Osteoblast (primary cell): ENCODE measurements around the gene RPL27A. TPM values are rescaled to one million over a fixed set of nuclear protein-coding genes. Genes with fewer than 3 reads are reported as not detected.

Experiments
- DNase-seq: peaks from one replicate; pipeline ENCODE4 v3.0.0; 2011; ENCODE audit warnings: low spot score, mixed read lengths; ENCODE audit not compliant: insufficient read length; ENCODE audit errors: missing footprints
- H2AFZ ChIP-seq: 2 replicates; pipeline ENCODE4 v1.6.0; 2011; ENCODE audit warnings: mild to moderate bottlenecking, low read length
- H3K27ac ChIP-seq: 2 replicates; pipeline ENCODE4 v1.5.1; 2011; ENCODE audit warnings: mild to moderate bottlenecking, low read depth, low read length, moderate library complexity
- H3K27me3 ChIP-seq: 2 replicates; pipeline ENCODE4 v1.6.0; 2012; ENCODE audit warnings: mild to moderate bottlenecking, control low read depth, inconsistent platforms, low read length, moderate library complexity; ENCODE audit not compliant: insufficient read depth
- H3K36me3 ChIP-seq: 2 replicates; pipeline ENCODE4 v1.5.1; 2011; ENCODE audit warnings: mild to moderate bottlenecking, low read length, control low read depth, moderate library complexity; ENCODE audit not compliant: insufficient read depth
- H3K4me1 ChIP-seq: 2 replicates; pipeline ENCODE4 v1.5.1; 2011; ENCODE audit warnings: mild to moderate bottlenecking, low read length, control low read depth, moderate library complexity; ENCODE audit not compliant: insufficient read depth
- H3K4me2 ChIP-seq: 2 replicates; pipeline ENCODE4 v1.6.0; 2011; ENCODE audit warnings: mild to moderate bottlenecking, low read length; ENCODE audit not compliant: insufficient read depth
- H3K4me3 ChIP-seq: fragments of 200-600 bp; sonication (generic); 3 replicates; pipeline ENCODE4 v1.5.1; 2012; ENCODE audit warnings: mild to moderate bottlenecking, low read length, inconsistent platforms; ENCODE audit not compliant: insufficient read depth
- H3K79me2 ChIP-seq: 2 replicates; pipeline ENCODE4 v1.6.0; 2012; ENCODE audit warnings: mild to moderate bottlenecking, low read length, control low read depth, inconsistent platforms; ENCODE audit not compliant: insufficient read depth
- H3K9me3 ChIP-seq: 2 replicates; pipeline ENCODE4 v1.5.1; 2011; ENCODE audit warnings: low read depth, low read length, control low read depth
- H4K20me1 ChIP-seq: 2 replicates; pipeline ENCODE4 v1.6.0; 2012; ENCODE audit warnings: mild to moderate bottlenecking, low read length, control low read depth; ENCODE audit not compliant: insufficient read depth
- CTCF ChIP-seq: IDR thresholded peaks from 2 replicates; pipeline ENCODE4 v1.5.1; 2011; ENCODE audit warnings: mild to moderate bottlenecking, low read depth, low read length, moderate library complexity; ENCODE audit errors: extremely low read depth
- total RNA-seq: library from RNA; depleted of rRNA; stranded (reverse); fragments of >200 nt; gene quantifications from 2 replicates; pipeline ENCODE4 v1.2.3, GENCODE V29; 2012

The RPL27A gene
- total RNA-seq, 1 donor: 710 TPM

- H3K4me1 ChIP-seq: peaks cover 32% of the 10 kb centered on the region
- peak overlapping the region; percentile 90 for H3K4me2 ChIP-seq
- H3K4me3 ChIP-seq: peak overlapping the region; percentile 100
- peak overlapping the region; percentile 92 for H2AFZ ChIP-seq
- no peaks in the 10 kb centered on the region for H3K9me3 ChIP-seq
- H3K27me3 ChIP-seq: no peaks in the 10 kb centered on the region
- H3K27ac ChIP-seq: peak overlapping the region; percentile 97
- no peak for TF ChIP-seq CTCF
- peaks cover 46% of the 10 kb centered on the region for H3K79me2 ChIP-seq
- peaks cover 43% of the 10 kb centered on the region for H3K36me3 ChIP-seq
- H4K20me1 ChIP-seq: peaks cover 18% of the 10 kb centered on the region
- DNase-seq: peak; percentile 48
Measured at GRCh38 chr11:8681837-8682302, 722 bp upstream of the RPL27A start.

DNA sequence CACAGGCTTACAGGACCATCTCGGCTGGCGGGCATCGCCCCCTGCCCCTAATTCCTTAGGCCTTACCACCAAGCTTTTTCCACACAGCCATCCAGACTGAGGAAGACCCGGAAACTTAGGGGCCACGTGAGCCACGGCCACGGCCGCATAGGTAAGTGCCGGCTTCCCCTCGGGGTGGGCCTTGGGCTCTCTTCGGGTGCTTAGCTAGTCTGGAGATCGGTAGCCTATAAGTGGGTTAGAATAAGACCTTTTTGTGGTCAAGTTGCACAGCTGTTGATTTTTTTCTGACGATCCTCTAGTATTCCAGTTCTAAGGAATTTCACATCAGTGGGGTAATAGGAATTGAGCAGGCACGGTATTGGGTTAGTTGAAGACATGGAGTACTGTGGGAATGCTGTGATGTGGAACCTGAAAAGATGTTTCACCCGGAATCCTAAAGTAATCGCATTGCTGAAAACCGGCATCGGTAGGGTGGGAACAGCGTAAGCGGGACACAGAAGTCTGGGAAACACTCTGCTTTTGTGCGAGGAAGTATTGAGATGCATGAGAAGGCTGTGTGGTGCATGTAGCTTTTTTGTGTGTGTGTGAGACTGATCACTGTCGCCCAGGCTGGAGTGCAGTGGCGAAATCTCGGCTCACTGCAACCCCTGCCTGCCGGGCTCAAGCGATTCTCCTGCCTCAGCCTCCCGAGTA, 669 bp downstream of the RPL27A start:
- Histone ChIP-seq H3K79me2 (peaks cover 46% of the 10 kb centered on the region), H2AFZ (peak overlapping the region; percentile 51)
- TF ChIP-seq CTCF: no peak

GRCh38 chr11:8684600-8685290, 2.2 kb downstream of the RPL27A start:
- H3K4me2 ChIP-seq: peak overlapping the region; percentile 90
- peaks cover 39% of the 10 kb centered on the region for H3K36me3 ChIP-seq
- peak overlapping the region; percentile 97 for H3K27ac ChIP-seq
- H3K4me3 ChIP-seq: peak overlapping the region; percentile 100
- DNase-seq: no peak
- H3K27me3 ChIP-seq: no peaks in the 10 kb centered on the region
- no peaks in the 10 kb centered on the region for H3K9me3 ChIP-seq
- peaks cover 18% of the 10 kb centered on the region for H4K20me1 ChIP-seq
- H2AFZ ChIP-seq: no peak overlapping the region
- H3K4me1 ChIP-seq: peaks cover 53% of the 10 kb centered on the region
- no peak for TF ChIP-seq CTCF
- H3K79me2 ChIP-seq: peaks cover 46% of the 10 kb centered on the region

More for the DNA sequence above, 669 bp downstream of the RPL27A start:
- peaks cover 45% of the 10 kb centered on the region for H3K36me3 ChIP-seq
- H3K27me3 ChIP-seq: no peaks in the 10 kb centered on the region
- H4K20me1 ChIP-seq: peaks cover 18% of the 10 kb centered on the region
- H3K9me3 ChIP-seq: no peaks in the 10 kb centered on the region
- H3K4me1 ChIP-seq: peaks cover 41% of the 10 kb centered on the region
- H3K4me3 ChIP-seq: peak overlapping the region; percentile 100
- DNase-seq: no peak
- peak overlapping the region; percentile 90 for H3K4me2 ChIP-seq
- H3K27ac ChIP-seq: peak overlapping the region; percentile 97

DNA sequence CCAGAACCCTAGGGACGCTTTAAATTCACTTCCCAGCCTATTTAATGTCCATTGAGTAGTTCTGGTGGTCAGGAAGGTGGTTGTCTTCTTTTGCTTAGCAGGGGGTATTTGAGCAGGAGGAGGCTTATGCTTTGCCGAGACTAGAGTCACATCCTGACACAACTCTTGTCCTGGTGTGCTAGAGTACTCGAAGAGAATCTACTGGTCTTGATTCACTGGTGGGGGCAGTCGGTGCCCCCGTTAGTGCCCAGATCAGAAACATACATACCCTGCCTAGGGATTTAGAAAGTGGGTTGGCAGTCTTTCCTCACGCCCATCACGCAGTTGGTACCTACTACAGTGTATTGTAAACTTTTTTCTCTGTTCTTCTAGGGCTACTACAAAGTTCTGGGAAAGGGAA, 2.7 kb downstream of the RPL27A start:
- Histone ChIP-seq H3K4me2 (peak overlapping the region; percentile 90), H3K9me3 (no peaks in the 10 kb centered on the region), H3K36me3 (peaks cover 42% of the 10 kb centered on the region), H4K20me1 (peaks cover 18% of the 10 kb centered on the region), H3K4me1 (peaks cover 54% of the 10 kb centered on the region), H2AFZ (no peak overlapping the region), H3K79me2 (peaks cover 47% of the 10 kb centered on the region), H3K27ac (peak overlapping the region; percentile 43), H3K4me3 (peak overlapping the region; percentile 100), H3K27me3 (no peaks in the 10 kb centered on the region)
- TF ChIP-seq CTCF: no peak
- DNase-seq: no peak
